Right lobe of liver (tissue), 6 donors: ENCODE measurements around the gene FMN1. TPM values are rescaled to one million over a fixed set of nuclear protein-coding genes. Genes with fewer than 3 reads are reported as not detected.
A peak's percentile ranks its signal among the peaks of the same experiment; 100 is the strongest.

ENCODE experiments used
- ATAC-seq, 4 donors: fragments of 200-7000 bp; cut with Tn5 transposase; one replicate each; pipeline ENCODE4 v1.9.1; 2020; ENCODE audit warnings: mild to moderate bottlenecking in 4 of 4, moderate library complexity in 4 of 4
- DNase-seq, 3 donors: peaks; one replicate each; pipeline ENCODE4 v3.0.0-alpha.2; 2020
- H3K27ac ChIP-seq, 3 donors: fragments of 200-600 bp; one replicate each; pipeline ENCODE4 v1.8.0; 2022
- H3K27me3 ChIP-seq, 2 donors: fragments of 200-600 bp; one replicate each; pipeline ENCODE4 v1.8.0; 2022
- H3K36me3 ChIP-seq, 4 donors: fragments of 200-600 bp; sonication (generic) in 1 of 4; one replicate each; pipeline versions ENCODE4 v1.5.1 to v1.8.0; 2017 to 2022; ENCODE audit warnings: control low read depth in 1 of 4
- H3K4me1 ChIP-seq, 4 donors: fragments of 200-600 bp; sonication (generic) in 1 of 4; one replicate each; pipeline versions ENCODE4 v1.5.1 to v1.8.0; 2017 to 2022; ENCODE audit warnings: control low read depth in 1 of 4
- H3K4me3 ChIP-seq, 3 donors: fragments of 200-600 bp; one replicate each; pipeline ENCODE4 v1.8.0; 2022
- H3K9me3 ChIP-seq, 4 donors: fragments of 200-600 bp; sonication (generic) in 1 of 4; one replicate each; pipeline versions ENCODE4 v1.5.1 to v1.8.0; 2017 to 2022; ENCODE audit warnings: control low read depth in 1 of 4
- CTCF ChIP-seq, 4 donors: fragments of 200-600 bp in 3 of 4; fragments of 450-650 bp in 1 of 4; IDR thresholded peaks; one replicate each; pipeline versions ENCODE4 v1.5.1 to v1.8.0; 2016 to 2022; ENCODE audit warnings: antibody characterized with exemption in 4 of 4, mild to moderate bottlenecking in 2 of 4
- POLR2A ChIP-seq: fragments of 450-650 bp; IDR thresholded peaks from one replicate; pipeline ENCODE4 v1.6.1; 2017; ENCODE audit warnings: antibody characterized with exemption, mild to moderate bottlenecking
- WGBS: methylation state at CpG from one replicate; pipeline ENCODE4 v1.1.6; 2018; ENCODE audit warnings: low coverage, low lambda C conversion rate; ENCODE audit not compliant: insufficient coverage; ENCODE audit errors: missing lambda C conversion rate; 5-methylcytosine and 5-hydroxymethylcytosine counted together
- intact Hi-C, 2 donors: fragments of 100-400 bp; cut with DNase I; formaldehyde crosslinking; loops; one replicate each; pipeline versions ENCODE4 v1.11.2 to v1.14.1; 2022
- total RNA-seq, 6 experiments: library from RNA; depleted of rRNA in 2 of 6; stranded (reverse); fragments of >200 nt in 2 of 6; fragmentation: NEBNext Ultra II Directional in 3 of 6; extraction: Animal tissue kit (Norgen Biotek cat#: 25700) in 3 of 6; gene quantifications; one replicate each; pipeline versions ENCODE4 v1.1.0 to v1.2.4, GENCODE V29; 2016 to 2023
- donor health status: DM: no; HTN: yes; CAD: no.
- donor health status: DM: no; HTN: no; CAD: no.
- donor health status: DM: no; HTN: no; CAD: no.
- donor health status: DM: no; HTN: yes; CAD: no.
- donor health status: DM: no; HTN: yes; CAD: no.

FMN1 gene
- total RNA-seq, 6 experiments from 2014 or later: 1.1 to 6.8 (median 3.1) TPM

- Histone ChIP-seq H3K9me3 (no peaks in the 10 kb centered on the region), H3K27ac (no peak overlapping the region), H3K4me3 (no peak overlapping the region), H3K27me3 (no peaks in the 10 kb centered on the region), H3K36me3 (no peaks in the 10 kb centered on the region), H3K4me1 (no peaks in the 10 kb centered on the region)
- WGBS: 27% methylated on average over 4 of the region's 4 CpGs
- intact Hi-C loops: no loop called here
- ATAC-seq (peak in 1 of 4 donors; percentile 23), DNase-seq (no peak)
- TF ChIP-seq CTCF (IDR thresholded peaks at IDR 0.05) (no peak), POLR2A (no peak)
Observed at GRCh38 chr15:33136353-33136752, 58.2 kb downstream of the FMN1 start.

GRCh38 chr15:33135355-33135781 is 59.1 kb downstream of the FMN1 start:
- DNase-seq (no peak), ATAC-seq (peak in 1 of 4 donors; percentile 23)
- Histone ChIP-seq H3K36me3 (no peaks in the 10 kb centered on the region), H3K27ac (no peak overlapping the region), H3K4me1 (no peaks in the 10 kb centered on the region), H3K27me3 (no peaks in the 10 kb centered on the region), H3K4me3 (no peak overlapping the region), H3K9me3 (no peaks in the 10 kb centered on the region)
- no peak for TF ChIP-seq CTCF (IDR thresholded peaks at IDR 0.05)
- TF ChIP-seq POLR2A: no peak
- intact Hi-C loops: no loop called here
- 65% methylated on average over 5 of the region's 5 CpGs for WGBS

- Histone ChIP-seq H3K4me1 (no peaks in the 10 kb centered on the region), H3K9me3 (no peaks in the 10 kb centered on the region), H3K27me3 (no peaks in the 10 kb centered on the region), H3K36me3 (no peaks in the 10 kb centered on the region), H3K27ac (no peak overlapping the region), H3K4me3 (no peak overlapping the region)
- ATAC-seq: peak; percentile 50 to 75 (median 64)
- TF ChIP-seq POLR2A (no peak), CTCF (IDR thresholded peaks at IDR 0.05) (peak; percentile 34 to 49 (median 46))
- DNase-seq: no peak
- intact Hi-C loops: no loop called here
- 43% methylated on average over 2 of the region's 3 CpGs for WGBS
Observed at GRCh38 chr15:33132722-33133345, 61.7 kb downstream of the FMN1 start.

GRCh38 chr15:33132233-33132580 is 62.3 kb downstream of the FMN1 start:
- TF ChIP-seq POLR2A (no peak), CTCF (IDR thresholded peaks at IDR 0.05) (no peak)
- Histone ChIP-seq H3K4me3 (no peak overlapping the region), H3K4me1 (no peaks in the 10 kb centered on the region), H3K36me3 (no peaks in the 10 kb centered on the region), H3K27ac (no peak overlapping the region), H3K9me3 (no peaks in the 10 kb centered on the region), H3K27me3 (no peaks in the 10 kb centered on the region)
- DNase-seq (no peak), ATAC-seq (no peak)
- 40% methylated on average over 3 of the region's 3 CpGs for WGBS
- intact Hi-C loops: no loop called here
